Heart left ventricle (tissue), 16 donors: ENCODE results near the gene SSUH2. TPM values are rescaled to one million over a fixed set of nuclear protein-coding genes. Genes with fewer than 3 reads are reported as not detected.

Source experiments
- ATAC-seq, 4 donors: fragments of 200-7000 bp; cut with Tn5 transposase; one replicate each; pipeline ENCODE4 v1.9.1; 2020 to 2022; ENCODE audit warnings: moderate library complexity in 4 of 4, mild to moderate bottlenecking in 3 of 4, moderate number of reproducible peaks in 1 of 4
- DNase-seq, 5 donors: peaks; one replicate each; pipeline ENCODE4 v3.0.0-alpha.2; 2020
- H3K27ac ChIP-seq, 12 donors: fragments of 200-600 bp; sonication (generic) in 4 of 12; one replicate each; pipeline versions ENCODE4 v1.5.0 to v1.8.0; 2016 to 2022; ENCODE audit warnings: mild to moderate bottlenecking in 2 of 12
- H3K27me3 ChIP-seq, 9 donors: fragments of 200-600 bp; sonication (generic) in 2 of 9; one replicate each; pipeline versions ENCODE4 v1.5.1 to v1.8.0; 2016 to 2022; ENCODE audit warnings: mild to moderate bottlenecking in 3 of 9
- H3K36me3 ChIP-seq, 9 donors: fragments of 200-600 bp; sonication (generic) in 2 of 9; one replicate each; pipeline versions ENCODE4 v1.5.0 to v1.8.0; 2018 to 2022; ENCODE audit warnings: mild to moderate bottlenecking in 2 of 9
- H3K4me1 ChIP-seq, 12 donors: fragments of 200-600 bp; sonication (generic) in 4 of 12; one replicate each; pipeline versions ENCODE4 v1.5.0 to v1.8.0; 2016 to 2022; ENCODE audit warnings: mild to moderate bottlenecking in 3 of 12
- H3K4me3 ChIP-seq, 12 donors: fragments of 200-600 bp; sonication (generic) in 4 of 12; one replicate each; pipeline versions ENCODE4 v1.5.0 to v1.8.0; 2017 to 2022; ENCODE audit warnings: mild to moderate bottlenecking in 9 of 12, moderate library complexity in 4 of 12
- H3K9me3 ChIP-seq, 12 donors: fragments of 200-600 bp; sonication (generic) in 4 of 12; one replicate each; pipeline versions ENCODE4 v1.5.0 to v1.8.0; 2016 to 2022; ENCODE audit warnings: mild to moderate bottlenecking in 1 of 12
- POLR2A ChIP-seq, 2 donors: fragments of 450-650 bp; IDR thresholded peaks; one replicate each; pipeline ENCODE4 v1.6.1; 2017; ENCODE audit warnings: antibody characterized with exemption in 2 of 2, mild to moderate bottlenecking in 2 of 2, moderate library complexity in 2 of 2
- WGBS, 4 donors: extraction: QIAGEN DNeasy Blood & Tissue Kit in 2 of 4; methylation state at CpG; one replicate each; pipeline versions ENCODE4 v1.1.5 to v1.1.7; 2013 to 2018; 5-methylcytosine and 5-hydroxymethylcytosine counted together
- intact Hi-C, 10 donors: fragments of 100-400 bp; cut with DNase I; formaldehyde crosslinking; loops; one replicate each; pipeline versions ENCODE4 v1.11.1 to v1.14.2; 2022
- polyA plus RNA-seq, 2 donors: library from polyadenylated mRNA; stranded (reverse); fragments of 200-250 nt; gene quantifications; one replicate each; pipeline ENCODE4 v1.2.3, GENCODE V29; 2013
- total RNA-seq, 9 donors: library from RNA; depleted of rRNA in 2 of 9; stranded (reverse); fragments of >200 nt in 2 of 9; fragmentation: NEBNext Ultra II Directional in 3 of 9; extraction: Animal tissue kit (Norgen Biotek cat#: 25700) in 3 of 9; gene quantifications; one replicate each; pipeline versions ENCODE4 v1.1.0 to v1.2.4, GENCODE V29; 2016 to 2023
- TF ChIP-seq, protein P1 (sequence below), 12 donors: fragments of 200-600 bp; sonication (generic) in 4 of 12; IDR thresholded peaks; one replicate each; pipeline versions ENCODE4 v1.5.0 to v1.8.0; 2018 to 2022; ENCODE audit warnings: antibody characterized with exemption in 12 of 12, mild to moderate bottlenecking in 5 of 12
- donor health status: ischemic (EF 13 %, LVEDD 7.1; RV severe dilation, severe dysfunction).
- donor health status: healthy with polysubstance abuse.
- donor health status: DM: no; HTN: yes; CAD: no.
- donor health status: DM: no; HTN: no; CAD: no.
- donor health status: ischemic (EF 25% LVEDD 6.9; RV normal size, moderate dysfunction).
- donor health status: ischemic (EF 25% LVEDD 5.7; RV mildly dilated, moderate dysfunction).
- donor health status: healthy.
- donor health status: DM: yes; HTN: yes; CAD: no.
- donor health status: ischemic (EF 35%, LVEDD 5.7; RV mildly dilated, moderate dysfunction).
- donor health status: nonischemic (EF 11% LVEDD 7.7; RV severe dilation, severe dysfunction).
- donor health status: DM: yes; HTN: yes; CAD: no.
- donor health status: PGD.
- donor health status: ischemic (EF 29% LVEDD 5.4; RV normal size, mild dysfunction).
- donor health status: nonischemic (EF 23%, LVEDD 6.1; RV moderate dilation, normal function).

SSUH2 gene
- total and polyA plus RNA-seq, 11 donors, result 0.33 to 5.3 (median 1.3) TPM; not detected in 1

- no peak for ATAC-seq
- WGBS, 4 donors, result 93 to 95% (median 94%) methylated on average over 14 of the region's 14 CpGs
- Histone ChIP-seq H3K27ac (no peak overlapping the region), H3K27me3 (no peaks in the 10 kb centered on the region), H3K4me1 (peaks cover 0 to 2% (median 0%) of the 10 kb centered on the region in 12 donors), H3K9me3 (peaks cover 0 to 4% (median 0%) of the 10 kb centered on the region in 12 donors), H3K36me3 (no peaks in the 10 kb centered on the region), H3K4me3 (no peak overlapping the region)
- intact Hi-C loops, result no loop called here
- no peak for TF ChIP-seq POLR2A (IDR thresholded peaks at IDR 0.05)
- TF ChIP-seq, protein P1, sequence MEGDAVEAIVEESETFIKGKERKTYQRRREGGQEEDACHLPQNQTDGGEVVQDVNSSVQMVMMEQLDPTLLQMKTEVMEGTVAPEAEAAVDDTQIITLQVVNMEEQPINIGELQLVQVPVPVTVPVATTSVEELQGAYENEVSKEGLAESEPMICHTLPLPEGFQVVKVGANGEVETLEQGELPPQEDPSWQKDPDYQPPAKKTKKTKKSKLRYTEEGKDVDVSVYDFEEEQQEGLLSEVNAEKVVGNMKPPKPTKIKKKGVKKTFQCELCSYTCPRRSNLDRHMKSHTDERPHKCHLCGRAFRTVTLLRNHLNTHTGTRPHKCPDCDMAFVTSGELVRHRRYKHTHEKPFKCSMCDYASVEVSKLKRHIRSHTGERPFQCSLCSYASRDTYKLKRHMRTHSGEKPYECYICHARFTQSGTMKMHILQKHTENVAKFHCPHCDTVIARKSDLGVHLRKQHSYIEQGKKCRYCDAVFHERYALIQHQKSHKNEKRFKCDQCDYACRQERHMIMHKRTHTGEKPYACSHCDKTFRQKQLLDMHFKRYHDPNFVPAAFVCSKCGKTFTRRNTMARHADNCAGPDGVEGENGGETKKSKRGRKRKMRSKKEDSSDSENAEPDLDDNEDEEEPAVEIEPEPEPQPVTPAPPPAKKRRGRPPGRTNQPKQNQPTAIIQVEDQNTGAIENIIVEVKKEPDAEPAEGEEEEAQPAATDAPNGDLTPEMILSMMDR (IDR thresholded peaks at IDR 0.05), result no peak
- DNase-seq, result no peak
These were observed 28.6 kb upstream of the SSUH2 start for GRCh38 chr3:8673083-8673737.

DNA sequence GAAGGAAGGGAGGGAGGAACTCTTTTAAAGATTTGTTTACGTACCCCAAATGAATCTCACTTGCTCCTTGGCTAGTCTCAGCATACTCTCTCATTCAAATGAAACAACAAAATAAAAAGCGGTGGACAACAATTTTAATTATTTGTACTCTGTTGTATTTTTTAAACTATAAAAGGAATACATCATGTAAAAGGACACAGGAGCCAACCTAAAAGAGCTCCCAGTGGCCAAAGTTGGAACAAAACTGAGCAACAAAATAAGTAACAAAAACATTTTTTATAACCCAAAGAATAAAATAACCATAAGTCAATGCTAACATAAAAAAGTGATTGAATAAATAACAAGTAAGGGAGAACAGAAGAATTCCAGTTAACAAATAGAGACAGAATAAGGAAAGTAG is 24.4 kb upstream of the SSUH2 start:
- no peak for ATAC-seq
- TF ChIP-seq, protein P1 (IDR thresholded peaks at IDR 0.05), result no peak
- no peak for TF ChIP-seq POLR2A (IDR thresholded peaks at IDR 0.05)
- peaks cover 0 to 6% (median 0%) of the 10 kb centered on the region in 12 donors for H3K4me1 ChIP-seq
- no peak overlapping the region for H3K27ac ChIP-seq
- no peak for DNase-seq
- H3K4me3 ChIP-seq, result no peak overlapping the region
- intact Hi-C loops, result loop anchor here in 5 of 10 donors (5.0 to 10.0 kb wide), 5 partner anchors 66 to 286 kb away; partner anchors contain the start of genes OXTR (in 3 of the 5) and CAV3 (in 1 of the 5)
- H3K27me3 ChIP-seq, result no peaks in the 10 kb centered on the region
- WGBS, 4 donors, result 69 to 84% (median 78%) methylated on average over 2 of the region's 2 CpGs
- no peaks in the 10 kb centered on the region for H3K36me3 ChIP-seq
- H3K9me3 ChIP-seq, result peaks cover 0 to 4% (median 0%) of the 10 kb centered on the region in 12 donors

DNA sequence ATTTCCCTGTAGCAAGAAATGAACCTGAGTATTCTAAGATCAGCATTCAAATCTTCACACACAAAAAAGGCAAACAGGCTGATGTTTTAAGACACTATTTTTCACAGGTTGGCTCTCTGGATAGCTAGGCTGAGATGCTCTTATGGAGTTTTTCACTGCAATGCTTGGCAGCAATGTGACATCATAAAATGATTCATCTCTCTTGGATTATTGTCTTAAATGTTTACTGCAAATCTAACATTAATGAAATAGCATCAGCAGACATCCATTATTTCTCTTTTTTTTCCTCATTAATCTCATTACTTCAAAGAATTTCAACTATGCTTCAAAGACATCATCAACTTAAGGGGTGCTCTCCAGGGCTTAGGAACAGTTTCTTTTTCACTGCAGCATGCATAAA is 23.6 kb upstream of the SSUH2 start:
- ATAC-seq, result no peak
- peaks cover 0 to 6% (median 0%) of the 10 kb centered on the region in 12 donors for H3K4me1 ChIP-seq
- intact Hi-C loops, result loop anchor here in 5 of 10 donors (5.0 to 10.0 kb wide), 5 partner anchors 67 to 287 kb away; partner anchors contain the start of genes OXTR (in 3 of the 5) and CAV3 (in 1 of the 5)

More for the DNA sequence above, 23.6 kb upstream of the SSUH2 start:
- Histone ChIP-seq H3K9me3 (peaks cover 0 to 4% (median 0%) of the 10 kb centered on the region in 12 donors), H3K27me3 (no peaks in the 10 kb centered on the region), H3K27ac (no peak overlapping the region), H3K36me3 (no peaks in the 10 kb centered on the region), H3K4me3 (no peak overlapping the region)
- no peak for TF ChIP-seq POLR2A (IDR thresholded peaks at IDR 0.05)
- TF ChIP-seq, protein P1 (IDR thresholded peaks at IDR 0.05), result no peak
- DNase-seq, result no peak
